GM10248 (cell line): ENCODE results near the gene MED26.

Experiments used
- CTCF ChIA-PET: fragments of 300-600 bp; sonication (Branson Sonifier 250); formaldehyde crosslinking; extraction: SDS; loops from one replicate; lab custom pipeline; 2021; ENCODE audit warnings: antibody characterized with exemption; lab: Yijun Ruan, JAX
- POLR2A ChIA-PET: fragments of 350-650 bp; sonication (Branson Sonifier 250); formaldehyde crosslinking; extraction: SDS; loops from one replicate; lab custom pipeline; 2020; ENCODE audit warnings: antibody characterized with exemption; lab: Yijun Ruan, JAX
- DNase-seq: peaks from one replicate; pipeline ENCODE4 v3.0.0; 2012; ENCODE audit errors: extremely low spot score
- TF ChIP-seq, protein P1 (sequence below): IDR thresholded peaks from 2 replicates; pipeline ENCODE4 v1.5.1; 2012; ENCODE audit warnings: mild to moderate bottlenecking, low read depth; ENCODE audit errors: extremely low read depth, missing control alignments, control extremely low read depth

MED26 gene

DNA sequence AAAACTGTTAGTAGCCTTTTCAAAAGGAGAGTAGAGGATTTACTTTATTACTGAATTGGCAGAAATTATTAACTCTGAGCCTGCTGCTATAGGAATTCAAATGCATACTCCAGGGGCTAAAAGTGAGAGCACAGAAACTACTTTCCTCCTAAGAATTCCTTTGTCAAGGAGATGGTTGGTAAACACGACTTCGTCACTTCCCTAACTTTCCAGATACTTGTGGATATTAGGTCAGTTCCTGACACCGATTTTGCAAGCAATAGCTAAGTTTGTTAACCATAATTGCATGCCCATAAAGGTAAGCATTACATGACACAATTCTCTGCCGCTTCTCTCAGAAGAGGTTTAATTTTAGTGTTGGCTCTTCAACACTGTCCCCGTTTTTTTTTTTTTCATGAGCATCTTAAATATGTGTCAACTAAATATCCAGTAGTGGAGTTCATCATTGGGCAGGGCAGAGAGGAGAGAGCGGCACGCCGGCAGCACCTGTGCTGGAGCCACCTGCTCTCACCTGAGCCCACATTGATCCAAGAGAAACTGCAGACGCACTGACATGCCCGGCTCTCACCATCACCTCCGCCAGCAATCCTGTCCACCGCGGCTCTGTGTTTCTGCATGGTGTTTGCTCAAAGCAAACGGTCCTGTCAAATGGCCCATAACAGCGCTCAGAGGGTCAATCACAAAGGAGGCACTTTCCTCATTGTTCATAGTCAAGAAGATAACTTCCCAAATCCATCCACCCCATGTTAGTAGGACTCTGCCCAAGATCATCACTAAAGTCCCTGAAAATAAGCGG is 2.6 kb downstream of the MED26 start:
- ChIA-PET CTCF (interaction anchor here (0.9 to 1.7 kb wide), 7 partner anchors 8 to 98 kb away, joined by 3 to 5 read pairs (median 3); no protein-coding TSS in a partner anchor), POLR2A (interaction anchor here (0.8 to 1.0 kb wide), 3 partner anchors 9 to 11 kb away, joined by 3 read pairs; no protein-coding TSS in a partner anchor)
- DNase-seq, result no peak
- TF ChIP-seq, protein P1, sequence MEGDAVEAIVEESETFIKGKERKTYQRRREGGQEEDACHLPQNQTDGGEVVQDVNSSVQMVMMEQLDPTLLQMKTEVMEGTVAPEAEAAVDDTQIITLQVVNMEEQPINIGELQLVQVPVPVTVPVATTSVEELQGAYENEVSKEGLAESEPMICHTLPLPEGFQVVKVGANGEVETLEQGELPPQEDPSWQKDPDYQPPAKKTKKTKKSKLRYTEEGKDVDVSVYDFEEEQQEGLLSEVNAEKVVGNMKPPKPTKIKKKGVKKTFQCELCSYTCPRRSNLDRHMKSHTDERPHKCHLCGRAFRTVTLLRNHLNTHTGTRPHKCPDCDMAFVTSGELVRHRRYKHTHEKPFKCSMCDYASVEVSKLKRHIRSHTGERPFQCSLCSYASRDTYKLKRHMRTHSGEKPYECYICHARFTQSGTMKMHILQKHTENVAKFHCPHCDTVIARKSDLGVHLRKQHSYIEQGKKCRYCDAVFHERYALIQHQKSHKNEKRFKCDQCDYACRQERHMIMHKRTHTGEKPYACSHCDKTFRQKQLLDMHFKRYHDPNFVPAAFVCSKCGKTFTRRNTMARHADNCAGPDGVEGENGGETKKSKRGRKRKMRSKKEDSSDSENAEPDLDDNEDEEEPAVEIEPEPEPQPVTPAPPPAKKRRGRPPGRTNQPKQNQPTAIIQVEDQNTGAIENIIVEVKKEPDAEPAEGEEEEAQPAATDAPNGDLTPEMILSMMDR, result no peak

DNA sequence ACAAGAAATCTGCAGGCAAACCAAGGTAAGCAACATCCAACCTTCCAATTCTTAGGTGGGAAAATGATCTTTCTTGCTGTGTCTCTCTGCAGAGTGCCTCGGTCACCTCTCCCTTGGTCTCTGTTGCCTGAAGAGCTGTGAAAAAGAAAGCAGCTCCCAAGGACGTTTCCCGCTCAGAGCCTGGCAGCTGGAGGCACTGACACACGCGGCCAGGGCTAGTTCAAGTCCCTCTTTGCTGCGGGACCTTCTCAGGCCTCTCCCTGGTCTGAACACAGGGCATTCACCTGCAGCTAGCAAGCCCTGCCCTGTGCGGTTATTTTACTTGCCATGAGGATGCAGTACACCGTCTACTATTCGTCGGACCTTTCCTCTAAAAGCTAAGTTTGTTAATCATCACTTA is 3.8 kb downstream of the MED26 start:
- DNase-seq, result no peak
- TF ChIP-seq, protein P1, result no peak
- POLR2A ChIA-PET, result interaction anchor here (0.9 to 1.0 kb wide), 2 partner anchors 11 to 36 kb away, joined by 3 read pairs; no protein-coding TSS in a partner anchor
- CTCF ChIA-PET, result interaction anchor here (0.7 to 1.7 kb wide), 8 partner anchors 9 to 157 kb away, joined by 3 to 4 read pairs (median 3); no protein-coding TSS in a partner anchor

DNA sequence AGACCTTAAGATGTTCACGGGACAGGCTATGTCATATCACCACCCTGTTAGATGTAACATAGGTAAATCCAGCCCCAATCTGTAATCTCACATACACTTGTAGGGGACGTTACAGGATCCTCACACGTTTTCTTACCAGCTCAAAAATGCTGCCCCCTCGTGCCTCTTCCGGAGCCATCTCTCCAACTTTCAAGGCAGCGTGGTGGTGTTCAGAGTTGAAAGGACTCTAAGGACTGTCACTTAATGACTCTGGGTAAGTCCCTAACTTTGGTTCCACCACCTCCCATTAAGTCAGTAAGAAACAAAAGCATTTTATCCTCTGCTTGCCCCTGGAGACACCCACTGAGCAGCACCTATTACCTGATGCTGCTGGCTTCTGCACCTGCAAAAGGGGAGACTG is 4.4 kb downstream of the MED26 start:
- no peak for DNase-seq
- ChIA-PET POLR2A (interaction anchor here (0.9 kb wide), 1 partner anchor 46 kb away, joined by 3 read pairs; no protein-coding TSS in a partner anchor), CTCF (interaction anchor here (1.0 to 1.7 kb wide), 4 partner anchors 9 to 44 kb away, joined by 3 to 4 read pairs (median 4); no protein-coding TSS in a partner anchor)
- TF ChIP-seq, protein P1, result peak; percentile 16

DNA sequence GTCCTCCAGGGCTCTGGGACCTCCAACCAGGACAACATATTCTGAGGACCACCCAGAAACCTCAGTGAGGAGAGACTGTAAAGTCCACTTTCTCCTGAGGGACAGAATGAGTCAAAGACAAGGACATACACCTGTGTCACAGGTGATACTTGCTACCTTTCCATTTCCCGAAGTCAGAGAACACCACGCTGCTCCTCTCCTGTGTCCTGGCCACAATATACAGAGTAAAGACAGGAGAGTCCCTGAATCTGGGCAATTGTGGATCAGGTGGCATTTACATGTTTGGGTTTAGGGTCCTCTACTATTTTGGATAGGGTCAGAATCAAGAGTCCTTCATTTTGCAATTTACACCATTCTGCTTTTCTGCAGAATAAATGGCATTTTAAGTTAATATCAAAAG is 4.9 kb downstream of the MED26 start:
- TF ChIP-seq, protein P1, result no peak
- ChIA-PET POLR2A (interaction anchor here (0.9 kb wide), 1 partner anchor 46 kb away, joined by 3 read pairs; no protein-coding TSS in a partner anchor), CTCF (interaction anchor here (1.0 kb wide), 1 partner anchor 39 kb away, joined by 4 read pairs; no protein-coding TSS in a partner anchor)
- no peak for DNase-seq

DNA sequence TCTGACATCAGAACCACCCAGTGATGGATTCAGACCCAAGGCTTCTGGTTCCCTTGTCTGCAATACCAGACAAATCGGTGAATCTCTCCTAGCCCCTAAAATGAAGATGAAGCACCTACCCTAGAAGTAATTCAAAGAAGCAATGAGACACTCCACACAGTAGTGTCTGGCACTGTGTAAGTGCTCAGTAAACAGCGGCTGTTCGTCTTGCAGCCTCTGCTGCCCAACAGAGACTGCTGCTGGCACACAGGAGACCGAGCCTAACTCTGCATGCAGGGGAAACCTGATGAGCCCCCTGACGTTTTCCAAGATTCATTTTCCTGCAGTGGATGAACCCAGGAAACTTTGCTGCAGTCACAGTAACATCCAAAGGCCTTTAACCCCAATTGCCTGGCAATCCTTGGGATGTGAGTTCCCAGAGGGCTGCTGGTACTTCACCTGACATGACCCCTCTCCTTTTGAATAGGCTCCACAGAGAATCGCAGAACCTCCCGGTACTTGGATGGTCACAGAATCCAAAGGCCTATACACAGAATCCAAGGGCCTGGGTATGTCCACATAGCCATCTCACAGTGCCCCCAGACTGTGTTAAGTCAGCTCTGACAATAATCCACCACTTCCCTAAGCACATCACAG is 6.7 kb downstream of the MED26 start:
- CTCF ChIA-PET, result interaction anchor here (1.2 kb wide), 1 partner anchor 31 kb away, joined by 3 read pairs; no protein-coding TSS in a partner anchor
- TF ChIP-seq, protein P1, result no peak
- POLR2A ChIA-PET, result interaction anchor here (1.3 kb wide), 1 partner anchor 34 kb away, joined by 3 read pairs; no protein-coding TSS in a partner anchor
- no peak for DNase-seq

DNA sequence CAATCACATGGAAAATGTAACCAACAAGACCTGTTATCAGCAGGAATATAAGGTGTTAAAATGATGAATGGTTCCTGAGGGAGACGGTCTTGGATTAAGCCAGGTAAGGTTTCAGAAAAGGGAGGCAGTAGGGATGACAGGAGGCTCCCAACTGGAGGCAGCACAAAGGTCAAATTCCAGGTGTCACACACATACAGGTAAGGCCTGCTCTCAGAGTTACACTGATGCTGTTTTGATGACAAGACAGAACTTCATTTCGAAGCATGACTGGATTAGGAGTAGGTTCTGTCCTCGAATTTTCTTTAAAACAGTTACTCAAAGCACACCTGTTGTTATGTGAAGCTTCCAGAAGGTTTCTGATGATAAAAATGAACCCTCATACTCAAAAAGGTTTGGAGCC is 7.4 kb downstream of the MED26 start:
- DNase-seq, result no peak
- ChIA-PET CTCF (no interaction called here), POLR2A (no interaction called here)
- TF ChIP-seq, protein P1, result no peak
